Vagina (tissue), 2 donors: ENCODE data around the gene MPC1L. TPM values are rescaled to one million over a fixed set of nuclear protein-coding genes. Genes with fewer than 3 reads are reported as not detected.

ENCODE experiments used
- DNase-seq, 2 donors: peaks; one replicate each; pipeline ENCODE4 v3.0.0-alpha.2; 2017; ENCODE audit errors: extremely low spot score in 2 of 2
- H3K27ac ChIP-seq: fragments of 200-600 bp; sonication (generic); one replicate; pipeline ENCODE4 v1.5.1; 2019
- H3K27me3 ChIP-seq: fragments of 200-600 bp; sonication (generic); one replicate; pipeline ENCODE4 v1.5.1; 2019
- H3K36me3 ChIP-seq, 2 donors: fragments of 200-600 bp; sonication (generic); one replicate each; pipeline ENCODE4 v1.5.1; 2017 to 2019
- H3K4me1 ChIP-seq: fragments of 200-600 bp; sonication (generic); one replicate; pipeline ENCODE4 v1.5.1; 2019
- H3K4me3 ChIP-seq, 2 donors: fragments of 200-600 bp; sonication (generic); 1 replicate in 1 of 2; 2 replicates in 1 of 2; pipeline ENCODE4 v1.5.1; 2016 to 2019
- H3K9me3 ChIP-seq: fragments of 200-600 bp; sonication (generic); one replicate; pipeline ENCODE4 v1.5.1; 2019
- POLR2A ChIP-seq, 2 donors: fragments of 450-650 bp; IDR thresholded peaks; one replicate each; pipeline ENCODE4 v1.6.1; 2017; ENCODE audit warnings: antibody characterized with exemption in 2 of 2, mild to moderate bottlenecking in 2 of 2, moderate library complexity in 2 of 2
- POLR2AphosphoS5 ChIP-seq, 2 donors: sonication (generic); formaldehyde crosslinking; IDR thresholded peaks; one replicate each; pipeline ENCODE4 v1.9.0; 2017; ENCODE audit warnings: antibody characterized with exemption in 2 of 2, mild to moderate bottlenecking in 2 of 2, low read depth in 1 of 2; ENCODE audit not compliant: insufficient read depth in 1 of 2
- intact Hi-C: fragments of 100-400 bp; cut with DNase I; formaldehyde crosslinking; loops from one replicate; pipeline ENCODE4 v1.15.1; 2023
- total RNA-seq: library from RNA; depleted of rRNA; stranded (reverse); fragments of >200 nt; gene quantifications from one replicate; pipeline ENCODE4 v1.2.3, GENCODE V29; 2016
- TF ChIP-seq, protein P1 (sequence below), 3 experiments: fragments of 450-650 bp in 2 of 3; fragments of 200-600 bp in 1 of 3; sonication (generic) in 1 of 3; IDR thresholded peaks; one replicate each; pipeline ENCODE4 v1.5.1; 2017 to 2019; ENCODE audit warnings: antibody characterized with exemption in 3 of 3, mild to moderate bottlenecking in 2 of 3, moderate library complexity in 2 of 3

Gene MPC1L
- total RNA-seq, 1 donor from 2014 or later, result not detected

DNA sequence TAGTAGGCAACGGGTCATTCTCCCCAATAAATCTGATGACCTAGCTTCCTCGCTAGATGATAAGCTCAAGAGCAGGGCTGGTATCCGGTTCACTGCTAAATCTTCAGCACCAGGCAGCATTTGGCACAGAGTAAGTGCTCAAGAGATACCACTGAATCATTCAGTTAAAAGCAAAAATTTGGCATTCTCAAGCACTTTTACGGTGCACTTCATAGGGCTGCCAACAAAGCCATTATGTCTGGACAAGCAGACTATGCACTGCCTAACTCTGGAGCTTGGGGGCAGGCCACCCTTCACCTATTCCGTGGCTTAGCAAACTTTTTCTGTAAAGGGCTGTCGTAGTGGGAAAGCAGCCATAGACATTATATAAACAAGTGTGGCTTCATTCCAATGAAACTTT lies 47.9 kb downstream of the MPC1L start:
- intact Hi-C loops, result no loop called here
- H3K4me3 ChIP-seq, result no peak overlapping the region
- no peak for DNase-seq
- TF ChIP-seq, protein P1, sequence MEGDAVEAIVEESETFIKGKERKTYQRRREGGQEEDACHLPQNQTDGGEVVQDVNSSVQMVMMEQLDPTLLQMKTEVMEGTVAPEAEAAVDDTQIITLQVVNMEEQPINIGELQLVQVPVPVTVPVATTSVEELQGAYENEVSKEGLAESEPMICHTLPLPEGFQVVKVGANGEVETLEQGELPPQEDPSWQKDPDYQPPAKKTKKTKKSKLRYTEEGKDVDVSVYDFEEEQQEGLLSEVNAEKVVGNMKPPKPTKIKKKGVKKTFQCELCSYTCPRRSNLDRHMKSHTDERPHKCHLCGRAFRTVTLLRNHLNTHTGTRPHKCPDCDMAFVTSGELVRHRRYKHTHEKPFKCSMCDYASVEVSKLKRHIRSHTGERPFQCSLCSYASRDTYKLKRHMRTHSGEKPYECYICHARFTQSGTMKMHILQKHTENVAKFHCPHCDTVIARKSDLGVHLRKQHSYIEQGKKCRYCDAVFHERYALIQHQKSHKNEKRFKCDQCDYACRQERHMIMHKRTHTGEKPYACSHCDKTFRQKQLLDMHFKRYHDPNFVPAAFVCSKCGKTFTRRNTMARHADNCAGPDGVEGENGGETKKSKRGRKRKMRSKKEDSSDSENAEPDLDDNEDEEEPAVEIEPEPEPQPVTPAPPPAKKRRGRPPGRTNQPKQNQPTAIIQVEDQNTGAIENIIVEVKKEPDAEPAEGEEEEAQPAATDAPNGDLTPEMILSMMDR (IDR thresholded peaks at IDR 0.05), result no peak
- TF ChIP-seq POLR2AphosphoS5 (IDR thresholded peaks at IDR 0.05; ENCODE audit: insufficient read depth in 1 of 2, low read depth in 1 of 2), result no peak
- TF ChIP-seq POLR2A (IDR thresholded peaks at IDR 0.05), result no peak
- H3K27ac ChIP-seq, result no peak overlapping the region
- H3K4me1 ChIP-seq, result no peaks in the 10 kb centered on the region
- peaks cover 0 to 8% of the 10 kb centered on the region in 2 donors for H3K36me3 ChIP-seq
- H3K27me3 ChIP-seq, result no peaks in the 10 kb centered on the region
- H3K9me3 ChIP-seq, result no peaks in the 10 kb centered on the region

Other genes with a start within 250 kb of the MPC1L start
- 85.7 TPM for gene ATP6AP2, start 42.5 kb upstream of the MPC1L start, total RNA-seq
- 13.0 TPM for gene CXorf38, start 24.1 kb downstream of the MPC1L start, total RNA-seq
- 36.3 TPM for gene MED14, start 112.1 kb downstream of the MPC1L start, total RNA-seq